Kidney capillary endothelial cell (primary cell): Measurements from ENCODE around the gene CLDN5.

Experiments used
- DNase-seq: peaks from one replicate; pipeline ENCODE4 v3.0.0-alpha.2; 2018; ENCODE audit warnings: low spot score

Gene CLDN5

DNA sequence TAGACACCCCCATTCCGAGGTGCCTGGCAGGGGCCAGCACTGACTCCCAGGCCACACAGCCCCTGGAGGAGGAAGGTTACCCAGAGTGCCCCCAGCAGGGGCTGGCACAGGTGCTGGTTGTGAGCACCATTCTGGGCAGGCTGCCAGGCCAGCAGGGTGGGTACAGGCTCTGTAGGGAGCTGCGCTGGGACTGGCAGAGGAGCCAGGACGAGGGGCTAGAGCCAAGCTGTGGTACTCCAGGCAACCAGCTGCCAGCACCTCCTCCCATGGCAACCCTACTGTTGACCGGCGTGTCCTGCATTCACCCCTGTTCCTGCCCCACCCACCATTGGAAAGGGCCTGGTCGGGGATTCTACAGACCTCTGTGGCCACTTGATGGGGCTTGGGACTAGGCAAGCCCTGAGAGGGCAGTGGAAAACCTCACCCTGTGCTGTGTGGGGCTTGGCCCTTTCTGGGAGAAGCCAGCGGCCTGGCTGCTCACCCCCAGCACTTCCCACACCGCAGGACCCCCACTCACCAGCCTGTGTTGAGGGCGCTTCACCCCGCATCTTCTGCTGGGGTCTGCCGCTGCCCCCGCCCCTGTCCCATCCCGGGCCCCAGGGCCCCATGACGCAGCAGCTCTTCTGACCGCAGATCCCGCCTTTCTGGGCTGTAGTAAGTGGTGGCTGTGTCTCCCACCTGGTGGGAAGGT is 1.9 kb downstream of the CLDN5 start:
- no peak for DNase-seq

- no peak for DNase-seq
These were observed 3.5 kb downstream of the CLDN5 start for GRCh38 chr22:19520566-19521305.

GRCh38 chr22:19520007-19520406 is 4.2 kb downstream of the CLDN5 start:
- DNase-seq: no peak

DNA sequence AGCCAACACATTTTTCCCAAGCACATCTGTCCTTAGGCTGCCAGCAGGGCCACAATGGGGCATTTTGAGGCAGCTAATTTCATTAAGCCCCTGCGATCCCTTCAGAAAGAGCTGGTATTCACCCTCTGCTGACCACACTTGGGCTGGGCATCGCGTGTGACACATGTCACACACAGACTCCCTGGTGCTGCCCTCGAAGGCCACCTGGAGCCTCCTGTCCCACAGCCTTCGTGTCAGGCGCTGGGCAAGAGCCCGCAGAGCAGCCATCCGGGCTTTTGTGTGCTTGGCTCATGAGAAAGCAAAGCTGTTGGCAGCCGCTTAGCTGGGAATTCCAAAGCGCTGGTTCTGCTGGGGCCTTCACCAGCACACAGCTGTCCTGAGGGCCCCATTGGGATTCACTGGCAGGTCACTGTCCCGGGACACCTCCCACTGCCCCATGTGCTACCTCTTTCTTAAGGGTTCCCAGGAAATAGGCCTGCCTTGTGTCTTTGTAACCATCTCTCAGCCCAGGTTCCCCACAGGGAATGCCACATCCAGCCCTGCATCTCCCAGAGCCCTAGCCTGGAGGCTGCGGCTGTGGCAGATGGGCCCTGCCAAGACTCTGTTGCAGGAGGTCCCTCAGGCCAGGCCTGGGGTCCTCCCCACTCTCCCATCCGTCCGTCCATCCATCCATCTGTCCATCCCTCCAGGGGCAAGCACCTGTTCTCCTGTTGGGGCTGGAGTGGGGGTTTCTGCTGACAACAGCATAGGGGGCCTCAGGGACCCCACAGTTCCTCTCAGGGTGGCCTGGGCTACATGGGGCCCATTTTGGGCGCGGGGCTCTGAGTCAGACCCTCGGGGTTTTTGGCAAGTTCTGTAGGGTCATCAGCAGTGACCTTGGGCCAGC is 4.9 kb downstream of the CLDN5 start:
- no peak for DNase-seq

- no peak for DNase-seq
These were observed 5.6 kb downstream of the CLDN5 start for GRCh38 chr22:19518635-19519034.

DNA sequence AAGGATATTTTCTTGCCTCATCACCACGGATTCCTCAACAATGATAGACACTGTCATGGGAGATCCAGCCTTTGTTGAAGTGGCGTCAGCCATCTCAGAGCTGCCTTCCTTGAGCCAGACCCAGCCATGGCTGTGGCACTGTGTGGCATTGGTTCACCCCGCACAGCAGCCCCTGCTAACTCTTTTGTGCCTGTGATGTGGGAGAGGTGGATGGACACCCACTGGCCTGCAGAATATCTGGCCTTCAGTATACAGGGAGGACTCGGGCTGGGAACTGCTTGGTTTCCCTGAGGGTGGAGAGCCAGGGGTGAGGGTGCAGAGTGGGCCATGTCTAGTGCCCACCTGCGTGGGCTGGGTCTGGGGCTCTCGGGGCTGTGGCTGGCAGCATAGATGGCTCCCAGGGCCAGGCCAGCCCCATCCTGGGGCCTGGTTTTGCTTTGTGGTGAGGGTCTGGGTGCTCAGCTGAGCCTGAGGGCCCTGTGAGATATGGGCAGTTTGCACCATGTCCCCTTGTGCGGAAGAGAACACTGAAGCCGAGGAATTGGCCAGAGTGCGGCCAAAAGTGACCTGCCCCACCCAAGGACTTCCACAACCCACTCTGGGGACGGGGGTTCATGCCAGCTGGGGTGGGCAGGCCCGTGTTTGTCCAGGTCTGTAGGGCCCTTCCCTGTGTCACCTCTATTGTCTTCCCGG is 6.1 kb downstream of the CLDN5 start:
- no peak for DNase-seq

DNA sequence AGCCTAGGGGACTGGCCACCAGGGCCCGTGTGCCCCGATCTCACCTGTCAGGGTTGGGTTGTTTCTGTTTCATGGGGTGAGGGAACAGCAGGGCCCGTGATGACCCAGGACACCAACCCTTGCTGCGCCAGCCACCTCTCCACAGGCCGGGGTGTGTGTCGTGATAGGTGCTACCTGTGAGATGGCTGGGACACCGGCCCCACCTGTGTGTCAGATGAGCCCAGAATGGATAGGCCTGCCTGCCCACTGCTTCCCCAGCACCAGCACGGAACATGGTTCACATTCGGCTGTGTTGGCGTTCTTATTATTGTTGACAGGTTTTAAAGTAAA is 7.1 kb downstream of the CLDN5 start:
- no peak for DNase-seq

GRCh38 chr22:19516378-19517170 is 7.6 kb downstream of the CLDN5 start:
- no peak for DNase-seq

- no peak for DNase-seq
These were observed 8.4 kb downstream of the CLDN5 start for GRCh38 chr22:19515654-19516377.

DNA sequence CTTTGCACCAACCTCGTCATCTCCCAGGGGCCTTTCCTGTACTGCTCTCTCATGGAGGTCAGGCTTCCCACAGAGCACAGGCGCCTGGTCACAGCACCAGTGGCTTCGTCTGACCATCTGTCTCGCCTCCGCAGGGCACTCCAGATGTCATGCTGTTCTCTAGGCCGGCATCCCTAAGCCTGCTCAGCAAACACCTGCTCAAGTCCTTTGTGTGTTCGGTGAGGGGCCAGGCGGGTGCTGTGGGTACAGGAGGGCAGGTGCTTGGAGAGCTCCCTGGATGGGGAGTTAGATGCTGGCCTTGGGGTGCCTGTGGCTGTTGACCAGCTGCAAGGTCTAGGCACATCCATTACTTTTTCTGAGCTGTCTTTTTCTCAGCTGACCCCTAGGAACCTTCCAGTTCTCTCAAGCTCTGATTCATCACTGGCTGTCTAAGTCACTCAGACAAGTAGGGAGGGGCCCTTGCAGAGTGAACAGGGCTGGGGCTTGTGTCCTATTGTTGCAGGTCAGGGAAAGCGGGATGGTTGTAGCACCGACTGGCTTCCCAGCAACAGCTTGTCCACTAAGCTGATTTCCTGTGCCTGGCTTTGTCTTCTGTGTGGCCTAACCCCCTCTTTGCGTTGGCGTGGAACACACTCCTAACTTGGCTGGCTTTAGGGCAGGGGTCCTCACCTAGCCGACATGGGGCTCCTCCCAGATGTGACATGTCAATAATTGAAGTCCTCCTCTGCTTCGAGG is 9.2 kb downstream of the CLDN5 start:
- peak; percentile 41 for DNase-seq

GRCh38 chr22:19513823-19514222 is 10.4 kb downstream of the CLDN5 start:
- no peak for DNase-seq

- DNase-seq: no peak
These were observed 13.3 kb downstream of the CLDN5 start for GRCh38 chr22:19510919-19511341.

DNA sequence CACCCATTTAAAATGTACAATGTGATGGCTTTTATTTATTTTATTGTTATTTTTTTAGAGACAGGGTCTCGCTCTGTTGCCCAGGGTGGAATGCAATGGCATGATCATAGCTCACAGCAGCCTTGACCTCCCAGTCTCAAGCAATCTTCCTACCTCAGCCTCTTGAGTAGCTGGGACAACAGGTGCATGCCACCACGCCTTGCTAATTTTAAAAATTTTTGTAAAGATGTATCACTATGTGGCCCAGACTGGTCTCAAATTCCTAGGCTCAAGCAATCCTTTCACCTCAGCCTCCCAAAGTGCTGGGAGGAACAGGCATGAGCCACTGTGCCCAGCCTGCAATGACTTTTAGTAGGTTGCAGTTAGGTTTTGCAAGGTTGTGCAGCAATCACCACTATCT is 14.3 kb downstream of the CLDN5 start:
- no peak for DNase-seq

DNA sequence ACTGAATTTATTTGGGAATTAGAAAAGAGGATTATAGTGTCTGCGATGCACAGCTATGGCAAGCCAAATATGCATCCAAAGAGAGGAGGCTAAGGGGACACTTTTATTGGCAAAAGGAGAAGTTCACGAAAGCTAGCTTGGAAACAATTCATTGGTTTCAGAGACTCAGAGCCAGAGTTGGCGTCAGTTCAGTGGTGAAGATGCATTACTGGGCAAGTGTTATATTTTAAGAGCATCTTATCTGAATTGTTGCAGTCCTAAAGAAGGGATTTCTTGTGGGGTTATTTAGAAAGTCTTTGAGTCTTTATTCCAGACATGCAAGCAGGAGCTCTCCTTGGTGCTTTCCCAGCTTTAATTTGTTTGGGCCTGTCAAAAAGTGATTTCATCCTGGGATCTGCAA is 15.0 kb downstream of the CLDN5 start:
- DNase-seq: no peak

GRCh38 chr22:19508024-19508776 is 16.0 kb downstream of the CLDN5 start:
- no peak for DNase-seq

DNA sequence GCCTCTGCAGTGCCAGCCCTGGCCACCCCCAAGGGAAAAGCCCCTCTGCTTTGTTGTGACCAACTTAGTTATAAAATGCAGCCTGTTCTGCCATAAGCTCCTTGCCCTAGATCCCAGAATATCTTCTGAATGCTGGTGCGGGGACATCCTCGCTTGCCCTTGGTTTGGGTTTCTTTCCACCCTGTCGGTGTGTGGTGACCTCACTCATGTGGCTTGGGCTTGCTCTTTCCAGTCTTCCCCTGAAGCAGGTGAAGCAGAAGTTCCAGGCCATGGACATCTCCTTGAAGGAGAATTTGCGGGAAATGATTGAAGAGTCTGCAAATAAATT is 16.7 kb downstream of the CLDN5 start:
- DNase-seq: no peak

- no peak for DNase-seq
These were observed 18.0 kb downstream of the CLDN5 start for GRCh38 chr22:19506212-19506611.

DNA sequence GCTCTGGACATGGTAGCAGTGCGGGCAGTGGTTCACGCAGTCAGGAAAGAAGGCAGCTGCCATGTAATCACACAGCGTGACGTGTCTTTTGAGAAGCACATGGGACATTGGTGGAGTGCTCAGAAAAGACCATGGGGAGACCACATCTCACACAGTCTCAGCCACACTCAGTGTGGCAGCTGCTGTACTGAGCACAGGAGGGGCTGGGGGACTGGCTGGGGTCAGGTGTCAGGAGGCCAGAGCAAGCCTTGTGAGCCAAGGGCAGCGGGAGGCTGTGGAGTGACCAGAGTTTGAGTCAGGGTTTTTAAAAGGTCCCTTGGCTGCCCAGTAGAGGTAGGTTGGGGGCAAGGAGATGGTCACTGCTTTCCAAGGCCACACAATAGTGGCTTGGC is 18.5 kb downstream of the CLDN5 start:
- no peak for DNase-seq

DNA sequence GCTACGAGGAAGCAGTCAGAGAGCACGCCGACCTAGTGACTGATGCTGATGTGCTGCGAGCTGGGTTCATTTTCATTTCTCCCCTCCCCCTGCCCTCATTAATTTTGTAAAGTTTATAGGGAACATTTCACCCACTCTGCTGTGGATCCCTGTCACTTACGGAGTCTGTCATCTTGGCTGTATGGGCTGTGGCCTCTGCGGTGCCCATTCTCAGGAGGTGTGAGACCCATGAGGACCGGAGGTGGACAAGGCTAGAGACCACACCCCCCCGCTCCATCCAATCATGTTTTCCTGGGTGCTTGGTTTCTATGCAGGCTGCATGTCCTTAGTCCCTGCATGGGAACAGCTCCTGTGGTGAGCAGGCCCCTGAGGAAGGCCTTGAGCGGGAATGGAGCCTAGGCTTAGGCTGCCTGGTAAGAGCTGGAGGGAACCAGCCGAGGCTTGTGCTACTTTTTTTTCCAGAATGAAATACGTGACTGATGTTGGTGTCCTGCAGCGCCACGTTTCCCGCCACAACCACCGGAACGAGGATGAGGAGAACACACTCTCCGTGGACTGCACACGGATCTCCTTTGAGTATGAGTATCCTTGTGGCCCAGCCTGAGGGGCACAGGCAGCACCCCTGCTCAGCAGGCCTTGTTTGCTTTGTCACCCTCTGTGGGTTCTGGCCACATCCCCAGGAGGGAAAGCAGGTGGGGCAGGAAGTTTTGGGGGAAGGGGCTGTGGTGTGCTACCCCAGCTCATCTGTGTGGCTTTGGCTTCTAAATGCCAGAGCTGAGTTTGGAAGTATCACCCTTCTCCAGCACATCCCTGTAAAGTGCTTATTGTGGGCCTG is 19.1 kb downstream of the CLDN5 start:
- no peak for DNase-seq
